HG03469 (cell line): ENCODE data around the gene NOX5.
"Not testable (repeated sequence)": the region's sequence is repeated elsewhere in the genome, so short reads cannot be mapped to it uniquely, and the experiment has no call there.

ENCODE experiments used
- ATAC-seq: cut with Tn5 transposase; IDR thresholded peaks from one replicate; pipeline ENCODE4 v1.9.1; 2021; ENCODE audit warnings: mild to moderate bottlenecking, moderate library complexity, moderate number of reproducible peaks; ENCODE audit not compliant: unreplicated experiment

Gene NOX5

DNA sequence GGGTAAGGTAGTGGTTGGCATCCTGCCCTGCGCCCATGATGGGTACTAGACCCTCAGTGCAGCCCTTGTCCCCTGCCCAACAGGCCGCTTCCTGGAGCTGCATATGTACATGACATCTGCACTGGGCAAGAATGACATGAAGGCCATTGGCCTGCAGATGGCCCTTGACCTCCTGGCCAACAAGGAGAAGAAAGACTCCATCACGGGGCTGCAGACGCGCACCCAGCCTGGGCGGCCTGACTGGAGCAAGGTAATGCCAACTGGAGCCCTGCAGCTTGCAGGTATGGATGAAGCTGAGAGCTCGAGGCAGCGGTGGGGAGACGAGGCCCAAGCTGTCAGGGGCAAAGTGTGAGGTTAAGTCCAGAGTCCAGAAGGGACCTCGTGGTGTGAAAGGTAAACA lies 40.8 kb downstream of the NOX5 start:
- ATAC-seq, result no peak

DNA sequence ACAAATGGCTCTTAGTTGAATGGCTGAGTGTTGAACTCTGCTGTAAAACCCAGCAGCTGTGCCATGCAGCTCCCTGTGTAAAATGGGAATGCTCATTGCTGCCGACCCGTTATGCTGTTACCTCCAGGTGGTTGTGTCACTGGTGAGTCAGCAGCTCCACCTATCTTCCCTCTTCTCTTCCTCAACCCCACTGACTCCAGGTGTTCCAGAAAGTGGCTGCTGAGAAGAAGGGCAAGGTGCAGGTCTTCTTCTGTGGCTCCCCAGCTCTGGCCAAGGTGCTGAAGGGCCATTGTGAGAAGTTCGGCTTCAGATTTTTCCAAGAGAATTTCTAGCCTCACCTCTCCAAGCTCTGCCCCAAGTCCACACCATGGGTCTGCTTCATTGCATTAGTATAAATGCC lies 41.9 kb downstream of the NOX5 start:
- no peak for ATAC-seq

DNA sequence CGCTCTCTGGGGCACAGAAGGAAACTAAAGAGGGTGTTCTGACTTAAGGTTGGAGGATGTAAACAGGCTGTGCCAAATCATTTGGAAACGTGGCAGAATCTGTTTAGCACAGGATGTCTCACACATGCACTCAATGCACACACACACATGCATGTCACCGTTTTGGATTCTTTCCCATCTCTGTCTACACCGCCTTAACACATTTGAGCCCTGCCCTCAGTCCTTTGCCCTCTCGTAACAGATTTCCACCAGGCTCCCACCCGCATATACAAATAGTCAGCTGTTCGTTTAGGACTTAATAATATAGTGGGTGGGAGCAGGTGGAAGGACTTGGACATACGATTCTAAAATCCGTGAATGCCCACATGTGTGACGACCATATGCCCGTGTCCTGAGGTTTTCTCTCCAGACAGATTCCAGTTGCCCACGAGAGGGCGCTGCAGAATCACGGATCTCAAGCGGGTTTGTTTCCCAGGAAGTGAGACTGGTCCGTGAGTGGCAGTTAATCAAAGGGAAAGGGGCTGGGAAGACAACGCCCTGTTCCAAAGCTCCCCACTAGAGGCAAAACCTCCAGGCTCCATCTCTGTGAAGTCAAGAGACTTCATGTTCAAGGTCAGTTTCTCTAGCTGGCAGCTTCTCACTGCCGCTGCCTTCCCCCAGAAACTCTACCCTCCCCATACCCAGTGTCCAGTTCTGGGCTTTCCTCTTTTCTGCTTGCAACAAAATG lies 44.5 kb downstream of the NOX5 start:
- no peak for ATAC-seq

DNA sequence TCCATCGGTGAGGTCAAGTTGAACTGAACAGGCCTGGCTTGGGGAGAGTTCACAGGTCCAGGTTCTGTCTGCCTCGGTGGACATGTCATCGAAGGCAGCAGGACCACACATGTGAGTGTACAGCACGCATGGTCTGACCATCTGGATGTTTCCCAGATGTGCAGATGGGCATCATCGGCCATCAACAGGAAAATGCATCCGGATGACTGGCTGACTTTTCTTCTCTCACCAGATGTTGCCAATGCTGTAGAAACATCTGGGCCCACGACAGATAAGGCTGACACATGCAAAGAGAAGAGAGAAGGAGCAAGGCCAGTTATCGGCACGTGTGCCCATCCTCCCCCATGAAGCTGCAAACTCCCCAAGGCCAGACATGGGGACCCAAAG lies 45.1 kb downstream of the NOX5 start:
- no peak for ATAC-seq

DNA sequence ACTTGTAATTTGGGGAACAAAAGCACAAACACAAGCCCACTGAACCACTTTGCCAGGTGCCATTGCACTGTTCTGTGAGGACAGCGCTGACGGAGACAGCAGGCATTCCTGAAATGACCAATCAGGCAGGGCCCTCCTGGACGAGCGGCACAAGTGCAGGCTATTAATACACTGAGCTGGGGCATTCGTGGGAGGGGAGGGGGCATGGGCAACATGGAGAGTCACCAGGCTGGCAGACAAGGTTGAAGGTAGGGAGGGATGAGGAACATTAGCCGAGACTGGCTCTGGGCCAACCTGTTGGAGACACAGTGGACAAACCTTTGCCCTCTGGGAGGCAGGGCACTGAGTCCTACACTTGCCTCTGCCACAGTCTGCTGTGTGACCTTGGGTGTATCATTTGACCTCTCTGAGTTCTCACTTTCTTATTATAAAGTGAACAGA lies 45.6 kb downstream of the NOX5 start:
- ATAC-seq, result no peak

DNA sequence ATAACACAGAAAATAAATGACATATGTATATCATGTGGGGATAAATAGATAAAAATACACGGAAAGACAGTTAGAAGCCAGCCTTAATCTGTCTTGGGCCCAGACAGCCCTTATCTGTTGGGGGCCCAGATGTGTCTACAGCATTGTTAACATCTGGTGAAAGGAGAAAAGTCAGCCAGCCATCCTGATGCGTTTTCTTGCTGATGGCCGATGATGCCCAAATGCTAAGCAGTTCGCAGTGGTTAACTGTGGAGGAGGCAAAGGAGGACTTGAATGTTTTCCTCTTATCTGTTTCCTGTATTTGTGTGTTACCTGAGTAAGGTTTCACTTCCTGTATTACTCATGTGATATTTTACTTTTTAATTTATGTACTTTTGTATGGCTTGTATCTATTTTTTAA lies 46.2 kb downstream of the NOX5 start:
- ATAC-seq, result no peak

DNA sequence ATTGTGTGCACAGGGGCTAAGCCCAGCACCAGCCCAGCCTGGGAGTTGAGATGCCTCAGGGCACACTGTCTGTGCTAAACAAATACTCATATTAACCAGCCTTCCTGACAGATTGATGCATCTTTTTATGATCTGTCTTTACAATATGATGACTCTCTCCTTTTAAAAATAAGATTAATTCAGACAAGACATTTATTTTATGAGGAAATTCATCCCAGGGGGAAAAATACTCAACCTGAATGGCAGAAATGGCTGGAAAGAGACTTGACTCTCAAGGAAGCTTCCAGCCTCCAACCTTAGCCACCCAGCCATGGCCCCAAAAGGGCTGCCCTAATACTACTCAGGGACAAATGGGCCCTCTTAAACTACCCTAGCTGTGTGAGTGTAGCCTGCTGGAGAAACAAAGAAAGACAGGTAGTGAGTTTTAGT lies 46.9 kb downstream of the NOX5 start:
- ATAC-seq, result no peak

DNA sequence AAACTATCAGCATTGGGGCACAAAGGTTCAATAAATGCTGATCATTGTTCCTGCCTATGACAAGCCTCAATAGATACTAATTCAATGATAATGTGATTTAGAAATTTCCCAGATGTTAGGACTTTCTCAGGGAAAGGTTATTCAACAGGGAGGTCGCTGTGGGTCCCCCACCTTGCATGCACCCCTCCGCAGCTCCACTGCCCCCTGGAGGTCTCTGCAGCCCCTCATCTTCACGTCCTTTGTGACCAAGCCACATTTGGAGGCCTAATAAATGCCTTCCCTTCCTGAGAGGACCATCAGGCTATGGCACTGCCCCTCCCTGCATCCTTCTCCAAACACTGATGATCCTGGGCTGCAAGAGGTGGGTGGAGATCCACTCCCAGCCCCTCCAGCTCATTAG lies 50.2 kb downstream of the NOX5 start:
- ATAC-seq, result no peak

DNA sequence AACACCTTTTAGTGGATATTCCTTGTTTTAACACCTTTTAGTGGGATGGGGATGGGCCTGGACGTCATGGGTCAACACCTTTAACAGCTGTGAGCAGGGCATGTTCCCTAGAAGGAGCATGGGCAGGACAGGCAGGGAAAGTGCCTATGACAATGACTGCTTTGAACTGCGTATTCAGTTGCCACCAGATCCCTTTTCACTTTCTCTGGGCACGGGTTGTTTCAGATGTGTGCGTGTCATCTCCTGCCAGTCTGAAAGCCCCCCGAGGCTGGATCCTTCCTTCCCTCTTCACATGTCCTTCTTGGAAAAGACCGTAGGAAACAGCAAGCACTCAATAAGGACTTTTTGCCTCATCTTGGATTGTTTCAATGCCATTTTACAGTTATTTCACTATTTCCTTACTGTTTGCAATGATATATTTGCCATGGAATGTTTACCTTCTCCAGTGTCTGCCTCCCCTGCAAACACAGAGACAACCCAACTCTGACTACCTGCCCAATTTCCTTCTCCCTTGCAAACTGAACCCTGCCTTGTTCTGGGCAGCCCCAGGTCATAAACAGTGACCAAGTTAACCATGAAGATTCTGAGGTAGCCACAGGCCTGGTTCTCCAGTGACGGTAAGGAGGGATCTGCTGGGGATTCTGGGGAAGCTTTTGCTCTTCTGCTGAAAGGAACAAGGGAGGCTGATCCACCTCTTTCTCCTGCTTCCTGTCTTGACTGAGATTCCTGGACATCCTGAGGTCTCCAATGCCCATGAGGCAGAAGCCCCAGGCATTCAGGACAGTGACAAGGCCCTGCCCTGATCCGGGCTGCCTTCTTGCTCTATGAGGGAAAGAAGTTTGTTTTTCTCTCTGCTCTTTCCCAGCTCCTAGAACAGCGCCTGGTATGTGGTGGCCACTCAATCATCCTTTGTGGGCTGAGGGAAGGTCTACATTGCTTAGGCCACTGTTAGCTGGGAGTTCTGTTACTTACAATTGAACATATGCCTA lies 51.8 kb downstream of the NOX5 start:
- ATAC-seq, result no peak

DNA sequence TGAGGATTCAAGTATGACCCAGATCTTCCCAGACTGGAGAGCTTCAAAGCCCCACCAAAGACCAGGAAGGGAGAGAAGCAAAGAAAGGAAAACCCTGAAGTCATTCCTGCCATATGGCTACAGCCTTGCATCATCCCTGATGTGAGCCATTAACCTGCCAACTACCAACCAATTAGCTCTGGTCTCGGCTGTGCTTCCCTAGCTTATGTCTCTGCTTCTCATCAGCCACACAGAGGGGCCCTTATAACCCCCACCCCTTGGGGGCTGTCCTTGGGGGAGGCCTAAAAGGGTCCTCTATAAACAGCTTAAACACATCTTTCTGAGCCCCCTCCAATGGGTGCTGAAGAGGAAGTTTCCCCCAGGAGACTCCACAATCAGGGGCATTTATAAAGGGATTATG lies 52.8 kb downstream of the NOX5 start:
- no peak for ATAC-seq

DNA sequence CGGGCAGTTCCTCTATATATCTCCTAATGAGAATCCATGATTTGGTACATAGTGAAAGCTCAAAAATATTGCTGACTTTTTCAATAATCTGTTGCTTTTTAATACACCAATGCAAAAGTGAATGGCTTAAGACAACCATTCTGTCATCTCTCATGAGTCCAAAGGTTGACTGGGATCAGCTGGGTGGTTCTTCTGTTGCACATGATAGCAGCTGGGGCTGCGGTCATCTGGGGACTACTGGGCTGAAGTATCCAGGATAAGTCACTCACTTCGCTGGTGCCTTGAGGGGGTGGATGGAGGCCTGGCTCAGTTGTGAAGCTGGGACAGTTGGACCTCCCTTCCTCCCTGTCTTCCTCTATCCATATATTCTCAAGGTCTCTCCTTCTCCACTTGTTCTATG lies 53.7 kb downstream of the NOX5 start:
- no peak for ATAC-seq

DNA sequence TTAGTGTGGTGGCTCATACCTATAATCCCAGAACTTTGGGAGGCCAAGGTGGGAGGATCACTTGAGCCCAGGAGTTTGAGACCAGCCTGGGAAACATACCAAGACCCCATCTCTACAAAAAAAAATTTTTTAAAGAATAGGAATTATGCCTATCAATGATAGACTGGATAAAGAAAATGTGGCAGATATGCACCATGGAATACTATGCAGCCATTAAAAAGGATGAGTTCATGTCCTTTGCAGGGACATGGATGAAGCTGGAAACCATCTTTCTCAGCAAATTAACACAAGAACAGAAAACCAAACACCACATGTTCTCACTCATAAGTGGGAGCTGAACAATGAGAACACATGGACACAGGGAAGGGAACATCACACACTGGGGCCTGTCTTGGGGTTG lies 54.8 kb downstream of the NOX5 start:
- ATAC-seq, result not testable (repeated sequence)

DNA sequence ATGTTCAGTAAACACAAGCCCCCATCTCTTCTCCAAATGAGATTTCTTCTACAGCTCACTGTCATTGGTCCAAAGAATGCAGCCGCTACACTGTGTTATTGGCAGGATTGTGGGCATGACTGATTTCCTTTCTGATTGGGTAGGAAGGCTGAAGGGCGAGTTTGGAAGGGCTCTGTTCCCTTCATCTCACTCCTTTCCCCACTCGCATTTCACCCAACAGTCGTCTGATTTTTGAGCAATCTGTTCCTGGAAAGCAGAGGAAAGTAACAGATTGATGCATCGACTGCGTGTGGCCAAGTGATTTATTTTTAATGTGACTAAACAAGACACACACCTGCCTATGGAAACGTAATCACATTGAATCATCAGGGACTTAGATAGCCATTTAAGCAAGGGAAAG lies 55.5 kb downstream of the NOX5 start:
- no peak for ATAC-seq

DNA sequence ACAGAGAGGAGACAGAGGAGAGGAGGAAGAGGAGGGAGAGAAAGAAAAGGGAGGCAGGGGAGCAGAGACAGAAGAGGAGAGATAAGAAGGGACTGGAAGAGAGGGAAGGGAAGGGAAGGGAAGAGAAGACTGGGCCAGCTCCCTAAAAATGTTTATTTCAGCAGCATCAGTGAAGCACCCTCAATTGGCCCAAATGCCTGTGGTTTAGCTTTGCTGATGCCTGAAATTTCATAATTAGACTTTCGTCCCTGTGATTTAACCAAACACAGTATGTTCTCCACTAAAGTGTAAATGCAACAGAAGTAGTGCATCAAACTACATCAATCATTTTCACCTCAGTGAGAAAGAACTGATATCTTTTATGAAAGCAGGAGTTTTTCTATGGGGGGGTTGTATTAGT lies 55.9 kb downstream of the NOX5 start:
- no peak for ATAC-seq

DNA sequence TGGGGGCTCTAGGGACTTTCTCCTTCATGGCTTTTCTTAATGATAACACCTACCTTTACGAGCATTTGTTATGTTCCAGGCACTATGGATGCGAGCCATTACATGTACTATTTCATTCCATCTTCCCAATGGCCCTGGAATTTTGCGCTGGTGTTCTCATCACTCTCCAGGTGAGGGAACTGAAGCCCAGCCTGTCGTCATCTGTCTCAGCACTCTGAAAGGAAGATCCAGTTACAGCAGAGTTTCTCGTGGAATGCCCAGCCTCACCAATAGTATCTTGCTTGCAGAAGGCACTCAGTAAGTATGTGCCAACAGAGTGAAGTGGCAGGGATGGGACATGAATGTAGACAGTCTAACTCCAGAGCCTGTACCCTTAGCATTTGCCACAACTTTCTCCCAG lies 56.8 kb downstream of the NOX5 start:
- no peak for ATAC-seq

DNA sequence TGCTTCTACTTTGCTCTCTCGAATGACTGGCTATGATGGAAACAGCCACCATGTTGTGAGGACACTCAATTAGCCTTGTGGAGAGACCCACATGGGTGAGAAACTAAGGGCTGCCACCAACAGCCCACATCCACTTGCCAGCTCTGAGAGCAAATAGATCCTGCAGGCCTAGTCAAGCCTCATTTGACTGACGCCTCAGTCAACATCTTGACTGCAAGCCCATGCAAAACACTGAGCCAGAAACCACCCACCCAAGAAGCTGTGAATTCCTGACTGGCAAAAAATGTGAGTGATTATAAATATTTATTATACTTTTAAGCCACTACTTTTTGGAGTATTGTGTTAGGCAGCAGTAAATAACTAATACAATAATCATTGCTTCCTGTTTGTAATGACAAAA lies 58.4 kb downstream of the NOX5 start:
- no peak for ATAC-seq

DNA sequence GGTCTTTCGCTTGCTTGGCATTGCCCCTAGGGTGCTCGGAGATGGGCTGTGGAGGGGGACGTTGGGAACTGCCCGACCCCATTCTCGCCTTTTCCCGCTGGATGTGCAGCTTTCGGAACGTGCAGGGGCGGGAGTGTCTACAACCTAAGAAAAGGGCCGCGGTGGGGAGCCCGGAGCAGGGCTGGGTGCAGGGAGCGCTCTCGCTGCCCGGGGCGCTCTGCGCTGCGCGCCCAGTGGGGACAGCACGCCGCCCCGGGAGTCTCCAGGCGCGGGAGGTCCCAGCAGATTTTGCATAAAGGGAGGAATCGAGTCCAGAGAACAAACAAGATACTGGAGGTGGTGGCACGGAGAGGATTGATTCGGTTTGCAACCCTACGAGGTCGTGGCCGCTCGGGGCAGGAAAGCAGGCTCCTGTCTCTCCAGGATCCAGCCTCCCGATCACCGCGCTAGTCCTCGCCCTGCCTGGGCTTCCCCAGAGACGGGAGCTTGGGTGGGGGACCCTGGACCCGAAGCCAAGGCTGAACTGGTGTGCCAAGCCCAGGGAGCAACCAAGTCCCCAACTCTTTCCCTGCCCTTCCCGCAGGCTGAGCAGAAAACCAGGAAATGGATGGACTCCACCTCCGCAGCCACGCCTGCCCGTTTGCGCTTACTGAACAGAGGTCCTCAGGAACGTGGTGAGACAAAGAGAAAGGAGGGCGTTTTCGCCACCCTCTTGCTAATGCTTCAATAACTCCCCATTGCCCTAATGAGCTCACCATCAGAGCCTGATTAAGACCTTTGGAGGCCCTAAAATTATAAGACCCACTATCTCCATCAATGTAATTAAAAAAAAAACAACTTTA lies 59.7 kb downstream of the NOX5 start:
- no peak for ATAC-seq

DNA sequence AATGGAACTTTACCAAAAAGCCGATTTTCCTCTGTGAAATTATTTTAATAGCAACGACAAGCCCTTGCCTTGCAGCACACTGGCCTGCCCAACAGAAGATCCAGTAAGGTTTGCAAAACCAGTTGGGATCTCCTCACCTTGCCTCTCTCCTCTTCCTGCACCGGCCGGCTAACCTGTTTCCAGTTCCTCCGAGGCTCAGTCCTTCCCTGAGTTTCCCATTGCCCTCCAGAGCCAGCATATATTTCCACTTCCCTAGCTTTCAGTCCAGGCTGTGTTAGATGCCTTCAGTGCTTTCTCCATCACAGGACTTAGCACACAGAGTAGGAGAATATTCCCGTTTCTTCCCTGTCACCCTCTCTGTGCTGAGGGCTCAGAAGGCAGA lies 60.3 kb downstream of the NOX5 start:
- ATAC-seq, result no peak

DNA sequence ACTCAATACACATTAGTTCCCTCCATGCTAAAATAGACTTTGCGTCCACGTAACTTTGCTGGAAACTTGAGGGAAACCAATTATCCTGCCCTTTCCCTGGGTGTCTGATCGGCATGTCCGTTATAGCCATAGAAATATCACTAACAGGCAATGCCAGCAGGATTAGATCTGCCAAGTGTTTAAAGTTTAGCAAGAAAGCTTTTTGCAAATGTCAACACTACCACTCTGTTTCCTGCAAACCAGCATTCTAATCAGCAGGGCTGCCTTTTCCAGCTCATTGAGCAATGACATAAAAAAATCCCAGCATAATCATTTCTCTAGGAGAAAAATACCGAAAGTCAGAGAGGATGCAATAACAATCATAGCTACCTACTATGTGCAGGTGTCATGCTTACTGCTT lies 60.9 kb downstream of the NOX5 start:
- no peak for ATAC-seq

DNA sequence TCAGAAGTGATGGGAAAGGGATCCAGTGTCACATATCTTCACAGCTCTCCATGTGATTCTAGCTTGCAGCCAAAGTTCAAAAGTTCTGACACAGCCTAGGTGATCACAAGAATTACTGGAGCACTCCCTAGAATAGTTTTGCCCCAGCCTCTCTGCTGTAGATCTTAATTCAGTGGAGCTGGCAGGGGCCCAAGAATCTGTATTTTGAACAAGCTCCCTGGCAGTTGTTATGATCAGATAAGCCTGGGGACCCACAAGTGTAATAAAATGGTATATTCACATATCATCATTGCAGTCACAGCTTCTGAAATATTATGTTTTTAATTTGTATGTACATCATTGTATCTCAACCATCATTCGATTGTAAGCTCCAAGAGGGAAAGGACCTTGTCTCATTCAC lies 62.3 kb downstream of the NOX5 start:
- no peak for ATAC-seq

DNA sequence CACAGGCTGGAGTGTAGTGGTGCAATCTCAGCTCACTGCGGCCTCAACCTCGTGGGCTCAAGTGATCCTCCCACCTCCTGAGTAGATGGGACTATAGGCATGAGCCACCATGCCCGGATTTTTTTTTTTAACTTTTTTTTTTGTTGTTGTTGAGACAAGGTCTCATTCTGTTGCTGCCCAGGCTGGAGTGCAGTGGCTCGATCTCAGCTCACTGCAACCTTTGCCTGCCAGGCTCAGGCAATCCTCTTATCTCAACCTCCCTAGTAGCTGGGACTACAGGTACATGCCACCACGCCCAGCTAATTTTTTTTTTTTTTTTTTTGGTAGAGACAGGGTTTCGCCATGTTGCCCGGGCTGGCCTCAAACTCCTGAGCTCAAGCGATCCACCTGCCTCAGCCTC lies 64.1 kb downstream of the NOX5 start:
- no peak for ATAC-seq
